ENCODE measurements around the gene MYL7.

DNA sequence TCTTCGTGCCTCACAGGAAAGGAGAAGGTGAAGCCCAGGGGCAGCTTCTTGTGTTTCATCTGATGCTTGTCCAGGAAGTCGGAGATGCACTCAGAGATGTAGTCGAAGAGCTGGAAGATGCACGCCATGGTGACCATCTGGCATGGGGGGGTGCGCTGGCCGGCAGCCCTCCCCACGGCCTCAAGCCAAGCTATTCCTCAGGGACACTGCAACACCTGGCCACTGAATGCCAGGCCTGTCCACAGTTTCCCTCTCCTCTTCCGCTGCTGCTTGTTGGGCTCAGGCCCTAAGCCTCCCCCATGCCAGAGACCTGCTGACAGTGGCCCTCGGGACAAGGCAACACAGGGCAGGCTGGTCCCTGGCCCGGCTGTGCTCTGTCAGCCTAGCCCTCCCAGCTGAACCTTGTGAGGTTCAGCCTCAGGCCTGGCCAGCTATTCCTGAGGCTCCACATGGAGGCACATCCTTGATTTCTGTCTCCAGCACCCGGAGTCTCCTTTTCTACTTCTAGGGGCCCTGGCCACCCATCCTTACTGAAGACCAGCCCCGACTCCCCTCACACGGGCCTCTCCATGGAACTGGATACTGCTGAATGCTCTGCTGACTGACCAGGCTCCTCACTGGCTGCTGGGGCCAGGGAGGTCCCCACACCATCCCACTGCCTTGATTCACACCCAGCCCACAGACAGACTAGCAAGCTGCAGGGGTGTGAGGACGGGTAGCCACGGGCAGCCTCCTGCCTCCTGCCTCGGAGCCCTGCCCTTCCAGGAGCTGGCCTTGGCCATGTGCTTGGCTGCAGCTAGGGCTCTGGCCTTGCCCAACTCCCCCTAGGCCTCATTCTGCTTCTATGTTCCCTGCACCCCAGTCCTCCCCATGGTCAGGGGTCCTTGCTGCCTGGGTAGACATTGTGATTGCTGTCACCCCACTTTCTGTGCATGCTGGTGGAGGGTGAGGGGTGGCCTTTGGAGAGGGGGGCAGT, 10.1 kb upstream of the MYL7 start:
- TF ChIP-seq YY1 (IDR thresholded peaks at IDR 0.05; ENCODE audit: insufficient read depth, insufficient read length): no peak
- TF ChIP-seq SUZ12 (IDR thresholded peaks at IDR 0.05; ENCODE audit: extremely low read depth, insufficient read depth, insufficient read length): no peak
- TF ChIP-seq ZNF274 (IDR thresholded peaks at IDR 0.05; ENCODE audit: low read depth, low read length): no peak
